ENCODE results near the gene DOCK4.

DNA sequence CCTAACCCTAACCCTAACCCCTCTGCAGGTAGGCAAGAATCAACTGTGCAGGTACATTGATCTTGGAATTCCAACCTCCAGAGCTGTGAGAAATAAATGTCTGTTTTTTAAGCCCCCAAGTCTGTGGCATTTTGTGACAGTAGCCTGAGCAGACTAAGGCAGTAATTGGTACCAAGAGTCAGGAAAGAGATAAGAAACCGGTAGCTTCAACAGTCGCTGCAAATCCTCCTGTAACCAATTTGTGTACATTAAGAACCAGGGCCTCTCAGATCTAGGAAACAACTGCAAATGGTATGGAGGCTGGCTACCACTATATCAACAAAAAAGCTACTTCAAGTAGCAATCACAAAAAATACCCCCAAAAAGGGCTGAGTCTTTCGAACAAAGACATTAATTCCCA lies 67.3 kb downstream of the DOCK4 start:
- TF ChIP-seq CTCF (conservative IDR thresholded peaks at IDR 0.05) (no peak), ZFX (IDR thresholded peaks at IDR 0.05) (no peak)

All from C4-2B (cell line).